Peyer's patch (tissue), 4 donors: ENCODE measurements around the gene ZNF678. TPM values are rescaled to one million over a fixed set of nuclear protein-coding genes. Genes with fewer than 3 reads are reported as not detected.

ENCODE experiments used
- DNase-seq, 3 donors: peaks; one replicate each; pipeline ENCODE4 v3.0.0-alpha.2; 2017 to 2019
- H3K27ac ChIP-seq, 4 donors: fragments of 200-600 bp; sonication (generic); one replicate each; pipeline ENCODE4 v1.5.1; 2016 to 2019
- H3K27me3 ChIP-seq, 2 donors: fragments of 200-600 bp; sonication (generic); one replicate each; pipeline ENCODE4 v1.5.1; 2019
- H3K36me3 ChIP-seq, 3 donors: fragments of 200-600 bp; sonication (generic); one replicate each; pipeline ENCODE4 v1.5.1; 2016 to 2019
- H3K4me1 ChIP-seq, 4 donors: fragments of 200-600 bp; sonication (generic); one replicate each; pipeline ENCODE4 v1.5.1; 2016 to 2019
- H3K4me3 ChIP-seq, 4 donors: fragments of 200-600 bp; sonication (generic); 1 replicate in 3 of 4; 2 replicates in 1 of 4; pipeline ENCODE4 v1.5.1; 2016 to 2019; ENCODE audit warnings: mild to moderate bottlenecking in 1 of 4
- H3K9me3 ChIP-seq, 4 donors: fragments of 200-600 bp; sonication (generic); one replicate each; pipeline ENCODE4 v1.5.1; 2016 to 2019; ENCODE audit warnings: mild to moderate bottlenecking in 1 of 4
- POLR2A ChIP-seq, 2 donors: fragments of 450-650 bp; IDR thresholded peaks; one replicate each; pipeline ENCODE4 v1.5.1; 2017; ENCODE audit warnings: antibody characterized with exemption in 2 of 2, mild to moderate bottlenecking in 2 of 2, moderate library complexity in 2 of 2
- total RNA-seq, 4 donors: library from RNA; depleted of rRNA; stranded (reverse); fragments of >200 nt; gene quantifications; one replicate each; pipeline ENCODE4 v1.1.0, GENCODE V29; 2016
- TF ChIP-seq, protein P1 (sequence below), 6 experiments: fragments of 450-650 bp in 4 of 6; fragments of 200-600 bp in 2 of 6; sonication (generic) in 1 of 6; IDR thresholded peaks; one replicate each; pipeline ENCODE4 v1.5.1; 2017 to 2019; ENCODE audit warnings: antibody characterized with exemption in 6 of 6, mild to moderate bottlenecking in 3 of 6, moderate library complexity in 1 of 6

The ZNF678 gene
- total RNA-seq, 4 donors from 2014 or later, result 3.9 to 32.2 (median 10.6) TPM

DNA sequence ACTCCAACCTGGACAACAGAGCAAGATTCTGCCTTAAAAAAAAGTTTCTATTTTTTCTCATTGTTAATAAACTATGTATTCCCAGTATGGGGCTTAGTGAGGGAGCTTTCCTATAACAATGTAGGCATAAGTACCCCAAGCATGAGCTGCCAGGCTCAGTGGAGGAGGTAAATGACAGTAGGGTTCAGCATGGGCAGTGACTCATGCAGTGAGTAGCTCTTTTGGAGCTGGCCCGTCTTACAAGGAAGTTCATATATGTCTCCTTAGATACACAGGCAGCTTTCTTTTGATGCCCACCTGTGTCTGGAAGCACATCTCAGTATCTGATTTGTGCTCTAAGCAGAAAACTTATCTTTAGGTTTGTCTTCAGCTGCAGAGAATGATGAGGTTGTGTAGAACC, 57.9 kb downstream of the ZNF678 start:
- H3K9me3 ChIP-seq, result peaks cover 0 to 44% (median 14%) of the 10 kb centered on the region in 4 donors
- no peaks in the 10 kb centered on the region for H3K4me1 ChIP-seq
- no peak overlapping the region for H3K4me3 ChIP-seq
- TF ChIP-seq, protein P1, sequence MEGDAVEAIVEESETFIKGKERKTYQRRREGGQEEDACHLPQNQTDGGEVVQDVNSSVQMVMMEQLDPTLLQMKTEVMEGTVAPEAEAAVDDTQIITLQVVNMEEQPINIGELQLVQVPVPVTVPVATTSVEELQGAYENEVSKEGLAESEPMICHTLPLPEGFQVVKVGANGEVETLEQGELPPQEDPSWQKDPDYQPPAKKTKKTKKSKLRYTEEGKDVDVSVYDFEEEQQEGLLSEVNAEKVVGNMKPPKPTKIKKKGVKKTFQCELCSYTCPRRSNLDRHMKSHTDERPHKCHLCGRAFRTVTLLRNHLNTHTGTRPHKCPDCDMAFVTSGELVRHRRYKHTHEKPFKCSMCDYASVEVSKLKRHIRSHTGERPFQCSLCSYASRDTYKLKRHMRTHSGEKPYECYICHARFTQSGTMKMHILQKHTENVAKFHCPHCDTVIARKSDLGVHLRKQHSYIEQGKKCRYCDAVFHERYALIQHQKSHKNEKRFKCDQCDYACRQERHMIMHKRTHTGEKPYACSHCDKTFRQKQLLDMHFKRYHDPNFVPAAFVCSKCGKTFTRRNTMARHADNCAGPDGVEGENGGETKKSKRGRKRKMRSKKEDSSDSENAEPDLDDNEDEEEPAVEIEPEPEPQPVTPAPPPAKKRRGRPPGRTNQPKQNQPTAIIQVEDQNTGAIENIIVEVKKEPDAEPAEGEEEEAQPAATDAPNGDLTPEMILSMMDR (IDR thresholded peaks at IDR 0.05), result no peak
- no peak for TF ChIP-seq POLR2A (IDR thresholded peaks at IDR 0.05)
- no peak for DNase-seq
- peaks cover 0 to 7% (median 0%) of the 10 kb centered on the region in 3 donors for H3K36me3 ChIP-seq
- no peak overlapping the region for H3K27ac ChIP-seq
- H3K27me3 ChIP-seq, result no peaks in the 10 kb centered on the region

DNA sequence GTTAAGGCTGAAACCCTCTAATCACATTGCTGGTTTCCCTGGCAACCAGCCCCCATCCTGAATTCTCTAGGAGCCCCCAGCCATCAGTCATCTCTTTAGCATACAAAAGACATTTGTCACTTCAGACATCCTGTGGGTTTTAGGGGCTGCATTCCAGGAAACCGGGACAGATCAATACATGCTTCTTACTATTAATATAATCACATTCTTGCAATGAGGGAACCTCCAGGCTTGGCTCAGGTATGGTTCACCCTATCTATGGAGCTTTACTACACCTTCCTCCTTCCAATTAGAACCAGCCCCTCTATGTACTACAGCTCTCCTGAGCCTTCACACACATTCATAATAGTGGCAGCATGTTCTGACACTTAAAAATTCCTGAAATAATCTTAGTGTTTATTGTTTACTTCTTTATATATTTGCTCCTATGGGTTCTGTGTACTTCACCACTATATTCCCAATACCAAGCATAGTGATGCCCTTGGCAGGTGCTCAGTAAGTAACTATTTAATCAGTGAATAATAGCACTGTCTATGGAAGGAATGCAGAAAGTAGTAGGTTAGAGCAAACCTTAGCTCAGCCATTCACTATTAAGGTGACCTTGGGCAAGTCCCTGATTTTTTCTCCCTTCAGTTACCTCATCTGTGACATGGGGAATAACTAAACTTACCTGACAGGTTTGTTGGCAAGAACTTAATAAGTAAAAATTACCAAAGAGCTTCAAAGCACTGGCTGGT, 59.6 kb downstream of the ZNF678 start:
- Histone ChIP-seq H3K36me3 (peaks cover 0 to 7% (median 0%) of the 10 kb centered on the region in 3 donors), H3K4me3 (no peak overlapping the region), H3K27me3 (no peaks in the 10 kb centered on the region), H3K4me1 (no peaks in the 10 kb centered on the region), H3K9me3 (peaks cover 0 to 44% (median 14%) of the 10 kb centered on the region in 4 donors), H3K27ac (no peak overlapping the region)
- no peak for DNase-seq
- TF ChIP-seq, protein P1 (IDR thresholded peaks at IDR 0.05), result no peak
- no peak for TF ChIP-seq POLR2A (IDR thresholded peaks at IDR 0.05)

DNA sequence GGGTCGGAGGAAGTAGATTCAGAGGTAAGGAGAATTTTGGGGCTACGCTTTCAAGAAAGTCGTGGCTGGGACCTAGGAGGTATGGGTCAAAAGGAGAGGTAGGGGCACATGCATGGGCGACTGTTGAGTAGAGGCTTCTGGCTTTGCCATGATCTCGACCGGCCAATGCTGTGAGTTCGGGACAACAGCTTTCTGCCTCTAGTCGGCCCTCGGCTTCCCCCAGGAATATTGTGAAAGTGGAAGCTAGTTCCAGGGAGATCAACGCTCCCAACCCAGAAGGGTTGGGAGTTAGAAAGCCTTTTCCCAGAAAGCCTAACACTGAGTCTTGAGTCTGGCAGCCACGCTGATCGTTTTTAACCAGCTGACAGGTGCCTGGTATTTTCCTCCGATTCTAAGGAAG, 69.0 kb downstream of the ZNF678 start:
- no peak for DNase-seq
- H3K4me3 ChIP-seq, result no peak overlapping the region
- peaks cover 0 to 73% (median 15%) of the 10 kb centered on the region in 4 donors for H3K9me3 ChIP-seq
- peaks cover 0 to 4% (median 0%) of the 10 kb centered on the region in 3 donors for H3K36me3 ChIP-seq
- H3K27me3 ChIP-seq, result no peaks in the 10 kb centered on the region
- no peak overlapping the region for H3K27ac ChIP-seq
- TF ChIP-seq, protein P1 (IDR thresholded peaks at IDR 0.05), result no peak
- TF ChIP-seq POLR2A (IDR thresholded peaks at IDR 0.05), result no peak
- H3K4me1 ChIP-seq, result no peaks in the 10 kb centered on the region

DNA sequence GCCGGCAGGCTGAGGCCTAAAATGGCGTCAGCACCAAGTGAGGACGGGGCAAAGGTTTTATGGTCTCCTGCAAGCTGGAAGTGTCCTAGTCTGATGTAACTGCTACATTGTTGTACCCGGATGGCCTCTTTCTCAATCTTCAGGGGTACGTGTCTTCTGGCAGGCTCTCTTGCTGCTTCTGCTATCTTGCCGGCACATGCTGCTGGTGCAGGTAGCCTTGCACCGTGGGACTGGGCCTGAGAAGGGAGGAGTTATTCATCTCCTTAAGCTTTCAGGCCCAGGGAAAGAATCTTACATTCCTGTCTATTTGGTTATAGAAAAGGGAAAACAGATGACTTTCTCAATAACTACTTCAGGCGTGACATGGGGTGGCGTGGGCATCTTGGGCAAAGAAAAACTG, 72.2 kb downstream of the ZNF678 start:
- peaks cover 0 to 83% (median 22%) of the 10 kb centered on the region in 4 donors for H3K9me3 ChIP-seq
- no peak overlapping the region for H3K4me3 ChIP-seq
- no peak for DNase-seq
- no peaks in the 10 kb centered on the region for H3K4me1 ChIP-seq
- no peaks in the 10 kb centered on the region for H3K27me3 ChIP-seq
- TF ChIP-seq, protein P1 (IDR thresholded peaks at IDR 0.05), result no peak
- no peak for TF ChIP-seq POLR2A (IDR thresholded peaks at IDR 0.05)
- peaks cover 0 to 4% (median 0%) of the 10 kb centered on the region in 3 donors for H3K36me3 ChIP-seq
- H3K27ac ChIP-seq, result no peak overlapping the region

DNA sequence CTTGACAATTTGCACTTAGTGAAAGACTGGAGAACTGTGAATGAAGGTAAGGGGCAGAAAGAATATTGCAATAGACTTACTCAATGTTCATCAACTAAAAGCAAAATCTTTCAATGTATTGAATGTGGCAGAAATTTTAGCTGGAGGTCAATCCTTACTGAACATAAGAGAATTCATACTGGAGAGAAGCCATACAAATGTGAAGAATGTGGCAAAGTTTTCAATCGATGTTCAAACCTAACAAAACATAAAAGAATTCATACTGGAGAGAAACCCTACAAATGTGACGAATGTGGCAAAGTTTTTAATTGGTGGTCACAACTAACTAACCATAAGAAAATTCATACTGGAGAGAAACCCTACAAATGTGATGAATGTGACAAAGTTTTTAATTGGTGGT, 91.1 kb downstream of the ZNF678 start:
- H3K4me3 ChIP-seq, result no peak overlapping the region
- H3K9me3 ChIP-seq, result peaks cover 3 to 97% (median 31%) of the 10 kb centered on the region in 4 donors
- peaks cover 0 to 44% (median 3%) of the 10 kb centered on the region in 3 donors for H3K36me3 ChIP-seq
- TF ChIP-seq, protein P1 (IDR thresholded peaks at IDR 0.05), result no peak
- TF ChIP-seq POLR2A (IDR thresholded peaks at IDR 0.05), result no peak
- no peak for DNase-seq
- H3K27me3 ChIP-seq, result no peaks in the 10 kb centered on the region
- H3K27ac ChIP-seq, result no peak overlapping the region
- no peaks in the 10 kb centered on the region for H3K4me1 ChIP-seq
